ENCODE measurements around the gene GORAB. TPM values are rescaled to one million over a fixed set of nuclear protein-coding genes. Genes with fewer than 3 reads are reported as not detected.

Gene GORAB
- total and polyA plus RNA-seq, 2 donors from 2014 or later, result 5.8 to 13.6 TPM

- peaks cover 0 to 2% (median 0%) of the 10 kb centered on the region in 3 donors for H3K4me1 ChIP-seq (ENCODE audit: control insufficient read depth in 2 of 3, insufficient read depth in 2 of 3, low read depth in 1 of 3, low read length in 3 of 3)
- H3K4me3 ChIP-seq (ENCODE audit: low read length in 3 of 3), result no peak overlapping the region
- intact Hi-C loops (cut with DNase I), result no loop called here
- DNase-seq, result peak in 3 of 5 donors; percentile 32 to 61 (median 59)
- H3K27me3 ChIP-seq (ENCODE audit: control insufficient read depth, insufficient read depth, low read length), result no peaks in the 10 kb centered on the region
- peaks cover 0 to 6% (median 2%) of the 10 kb centered on the region in 3 donors for H3K9me3 ChIP-seq (ENCODE audit: control insufficient read depth in 2 of 3, insufficient read depth in 1 of 3, low read length in 3 of 3)
- H3K36me3 ChIP-seq (ENCODE audit: control insufficient read depth in 2 of 3, insufficient read depth in 3 of 3, low read length in 3 of 3), result no peaks in the 10 kb centered on the region
- no peak for FAIRE-seq
- H3K27ac ChIP-seq (ENCODE audit: low read depth in 2 of 2, low read length in 2 of 2), result no peak overlapping the region
- H3K9ac ChIP-seq (ENCODE audit: low read length in 3 of 3), result no peak overlapping the region
- TF ChIP-seq CTCF (IDR thresholded peaks at IDR 0.05; ENCODE audit: borderline replicate concordance, extremely low read depth, insufficient read depth), result no peak
Observed at GRCh38 chr1:170593173-170594011, 61.4 kb downstream of the GORAB start.

DNA sequence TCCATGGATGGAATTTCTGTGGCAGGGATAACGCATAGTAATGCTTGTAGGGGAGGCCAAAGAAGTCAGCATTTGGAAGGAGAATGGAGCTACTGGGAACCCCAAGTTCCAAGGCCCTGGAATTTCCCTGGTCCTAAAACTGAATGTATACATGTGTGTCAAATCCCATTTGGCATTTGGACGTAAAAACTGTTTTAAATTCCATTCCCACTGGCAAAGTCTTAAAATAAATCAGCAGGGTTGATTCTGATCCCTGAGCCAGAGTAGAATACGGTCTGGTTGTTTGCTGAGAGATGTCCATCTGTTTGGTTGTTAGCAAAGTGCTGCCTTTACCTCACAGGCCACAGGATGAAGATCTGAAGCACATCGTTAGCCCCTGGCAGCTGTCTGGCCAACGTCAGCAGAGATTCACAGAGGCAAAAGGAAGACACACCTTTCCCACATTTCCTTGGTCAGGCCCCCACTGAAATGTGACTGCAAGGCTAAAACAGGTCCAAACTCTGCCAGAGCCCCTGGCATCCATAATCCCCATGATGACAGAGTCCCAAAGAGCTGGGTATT, 62.2 kb downstream of the GORAB start:
- no peak overlapping the region for H3K4me3 ChIP-seq (ENCODE audit: low read length in 3 of 3)
- no peaks in the 10 kb centered on the region for H3K36me3 ChIP-seq (ENCODE audit: control insufficient read depth in 2 of 3, insufficient read depth in 3 of 3, low read length in 3 of 3)
- peaks cover 0 to 6% (median 2%) of the 10 kb centered on the region in 3 donors for H3K9me3 ChIP-seq (ENCODE audit: control insufficient read depth in 2 of 3, insufficient read depth in 1 of 3, low read length in 3 of 3)
- H3K4me1 ChIP-seq (ENCODE audit: control insufficient read depth in 2 of 3, insufficient read depth in 2 of 3, low read depth in 1 of 3, low read length in 3 of 3), result peaks cover 0 to 2% (median 0%) of the 10 kb centered on the region in 3 donors
- no peak overlapping the region for H3K27ac ChIP-seq (ENCODE audit: low read depth in 2 of 2, low read length in 2 of 2)
- H3K27me3 ChIP-seq (ENCODE audit: control insufficient read depth, insufficient read depth, low read length), result no peaks in the 10 kb centered on the region
- DNase-seq, result no peak
- FAIRE-seq, result no peak
- no peak for TF ChIP-seq CTCF (IDR thresholded peaks at IDR 0.05; ENCODE audit: borderline replicate concordance, extremely low read depth, insufficient read depth)
- H3K9ac ChIP-seq (ENCODE audit: low read length in 3 of 3), result no peak overlapping the region
- intact Hi-C loops (cut with DNase I), result no loop called here

- H3K27me3 ChIP-seq (ENCODE audit: control insufficient read depth, insufficient read depth, low read length), result no peaks in the 10 kb centered on the region
- peaks cover 0 to 2% (median 0%) of the 10 kb centered on the region in 3 donors for H3K4me1 ChIP-seq (ENCODE audit: control insufficient read depth in 2 of 3, insufficient read depth in 2 of 3, low read depth in 1 of 3, low read length in 3 of 3)
- H3K4me3 ChIP-seq (ENCODE audit: low read length in 3 of 3), result no peak overlapping the region
- intact Hi-C loops (cut with DNase I), result no loop called here
- no peak for TF ChIP-seq CTCF (IDR thresholded peaks at IDR 0.05; ENCODE audit: borderline replicate concordance, extremely low read depth, insufficient read depth)
- FAIRE-seq (no peak), DNase-seq (no peak)
- no peak overlapping the region for H3K9ac ChIP-seq (ENCODE audit: low read length in 3 of 3)
- H3K36me3 ChIP-seq (ENCODE audit: control insufficient read depth in 2 of 3, insufficient read depth in 3 of 3, low read length in 3 of 3), result no peaks in the 10 kb centered on the region
- no peak overlapping the region for H3K27ac ChIP-seq (ENCODE audit: low read depth in 2 of 2, low read length in 2 of 2)
- H3K9me3 ChIP-seq (ENCODE audit: control insufficient read depth in 2 of 3, insufficient read depth in 1 of 3, low read length in 3 of 3), result peaks cover 0 to 8% (median 4%) of the 10 kb centered on the region in 3 donors
Observed at GRCh38 chr1:170596701-170597100, 64.7 kb downstream of the GORAB start.

Measured in kidney (tissue), 14 donors.